Mesodermal cell (in vitro differentiated cells): Measurements from ENCODE around the gene RNF168.
"Not testable (repeated sequence)": the region's sequence is repeated elsewhere in the genome, so short reads cannot be mapped to it uniquely, and the experiment has no call there.

ENCODE experiments used
- H3K27ac ChIP-seq: 2 replicates; pipeline ENCODE4 v1.7.0; 2013; ENCODE audit warnings: mild to moderate bottlenecking, low read depth, low read length, moderate library complexity; ENCODE audit not compliant: severe bottlenecking
- H3K36me3 ChIP-seq: 2 replicates; pipeline ENCODE4 v1.7.1; 2013; ENCODE audit warnings: mild to moderate bottlenecking, low read length, moderate library complexity; ENCODE audit not compliant: control insufficient read depth, insufficient read depth
- H3K4me1 ChIP-seq: one replicate; pipeline ENCODE4 v1.7.1; 2013; ENCODE audit warnings: mild to moderate bottlenecking, low read length; ENCODE audit not compliant: insufficient read depth, control insufficient read depth, poor library complexity, severe bottlenecking
- H3K4me3 ChIP-seq: 2 replicates; pipeline ENCODE4 v1.7.0; 2013; ENCODE audit warnings: low read length, control low read depth, mild to moderate bottlenecking; ENCODE audit not compliant: insufficient read depth, poor library complexity, severe bottlenecking; ENCODE audit errors: extremely low read depth
- H3K9me3 ChIP-seq: 2 replicates; pipeline ENCODE4 v1.7.1; 2013; ENCODE audit warnings: mild to moderate bottlenecking, low read length, moderate library complexity; ENCODE audit not compliant: control insufficient read depth
- WGBS, 2 experiments: methylation state at CpG; one replicate each; pipeline ENCODE4 v1.1.5; 2013; ENCODE audit warnings: missing lambda C conversion rate in 2 of 2; ENCODE audit not compliant: insufficient coverage in 2 of 2; 5-methylcytosine and 5-hydroxymethylcytosine counted together

RNF168 gene

GRCh38 chr3:196533260-196533681 lies 29.7 kb upstream of the RNF168 start:
- no peak overlapping the region for H3K4me3 ChIP-seq
- WGBS, 2 experiments: 9 to 16% methylated on average over 14 of the region's 14 CpGs
- H3K36me3 ChIP-seq: no peaks in the 10 kb centered on the region
- peaks cover 11% of the 10 kb centered on the region for H3K9me3 ChIP-seq
- no peaks in the 10 kb centered on the region for H3K4me1 ChIP-seq
- H3K27ac ChIP-seq: peak overlapping the region; percentile 36

- Histone ChIP-seq H3K36me3 (no peaks in the 10 kb centered on the region), H3K4me1 (no peaks in the 10 kb centered on the region), H3K9me3 (peaks cover 11% of the 10 kb centered on the region), H3K27ac (no peak overlapping the region), H3K4me3 (no peak overlapping the region)
- WGBS, 2 experiments: 95% methylated on average over 4 of the region's 4 CpGs; no CpG with 5 or more reads in 1 of the 2 experiments
These were observed 27.9 kb upstream of the RNF168 start for GRCh38 chr3:196531418-196531817.

GRCh38 chr3:196528639-196529233 lies 25.2 kb upstream of the RNF168 start:
- H3K4me3 ChIP-seq: no peak overlapping the region
- H3K36me3 ChIP-seq: no peaks in the 10 kb centered on the region
- H3K4me1 ChIP-seq: no peaks in the 10 kb centered on the region
- 73 to 77% methylated on average over 48 to 49 of the region's 52 CpGs for WGBS, 2 experiments
- H3K27ac ChIP-seq: no peak overlapping the region
- H3K9me3 ChIP-seq: peaks cover 11% of the 10 kb centered on the region

DNA sequence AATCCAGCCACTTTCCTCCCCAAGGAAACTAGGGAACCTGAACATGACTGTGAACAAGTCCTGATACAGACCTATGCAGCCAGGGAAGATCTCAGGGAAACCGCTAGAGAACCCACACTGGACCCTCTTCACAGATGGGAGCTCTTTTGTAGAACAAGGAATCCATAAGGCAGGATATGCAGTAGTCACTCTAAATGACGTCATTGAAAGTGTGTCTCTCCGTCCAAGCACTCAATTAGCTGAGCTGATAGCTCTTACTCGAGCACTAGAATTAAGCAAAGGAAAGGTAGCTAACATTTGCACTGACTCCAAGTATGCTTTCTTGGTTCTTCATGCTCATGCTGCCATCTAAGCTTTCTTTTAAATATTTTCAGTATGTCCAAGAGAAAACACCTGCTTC lies 21.6 kb upstream of the RNF168 start:
- Histone ChIP-seq H3K4me3 (no peak overlapping the region), H3K4me1 (no peaks in the 10 kb centered on the region), H3K27ac (no peak overlapping the region), H3K9me3 (peaks cover 16% of the 10 kb centered on the region), H3K36me3 (no peaks in the 10 kb centered on the region)
- 88 to 95% methylated on average over 4 of the region's 4 CpGs for WGBS, 2 experiments

GRCh38 chr3:196524527-196524926 lies 21.0 kb upstream of the RNF168 start:
- H3K27ac ChIP-seq: no peak overlapping the region
- H3K4me1 ChIP-seq: no peaks in the 10 kb centered on the region
- WGBS, 2 experiments: 58 to 87% methylated on average over 2 to 3 of the region's 5 CpGs
- H3K36me3 ChIP-seq: no peaks in the 10 kb centered on the region
- H3K4me3 ChIP-seq: no peak overlapping the region
- H3K9me3 ChIP-seq: peaks cover 23% of the 10 kb centered on the region

- Histone ChIP-seq H3K36me3 (no peaks in the 10 kb centered on the region), H3K9me3 (peaks cover 29% of the 10 kb centered on the region), H3K27ac (no peak overlapping the region), H3K4me1 (no peaks in the 10 kb centered on the region), H3K4me3 (no peak overlapping the region)
- 100% methylated on average over 2 to 4 of the region's 4 CpGs for WGBS, 2 experiments
These were observed 20.3 kb upstream of the RNF168 start for GRCh38 chr3:196523841-196524240.

GRCh38 chr3:196521291-196521690 lies 17.7 kb upstream of the RNF168 start:
- not testable (repeated sequence) for H3K27ac ChIP-seq, H3K4me1 ChIP-seq, H3K36me3 ChIP-seq, H3K4me3 ChIP-seq
- H3K9me3 ChIP-seq: peaks cover 46% of the 10 kb centered on the region
- WGBS, 2 experiments: 93 to 98% methylated on average over 7 to 10 of the region's 12 CpGs

- H3K36me3 ChIP-seq: no peaks in the 10 kb centered on the region
- no peak overlapping the region for H3K4me3 ChIP-seq
- WGBS, 2 experiments: 65 to 80% methylated on average over 3 to 5 of the region's 5 CpGs
- H3K4me1 ChIP-seq: no peaks in the 10 kb centered on the region
- H3K27ac ChIP-seq: no peak overlapping the region
- H3K9me3 ChIP-seq: peaks cover 49% of the 10 kb centered on the region
These were observed 16.1 kb upstream of the RNF168 start for GRCh38 chr3:196519718-196520082.

GRCh38 chr3:196518966-196519717 lies 15.6 kb upstream of the RNF168 start:
- Histone ChIP-seq H3K4me1 (no peaks in the 10 kb centered on the region), H3K27ac (no peak overlapping the region), H3K36me3 (no peaks in the 10 kb centered on the region), H3K9me3 (peaks cover 49% of the 10 kb centered on the region), H3K4me3 (no peak overlapping the region)
- 45 to 47% methylated on average over 6 to 7 of the region's 12 CpGs for WGBS, 2 experiments

DNA sequence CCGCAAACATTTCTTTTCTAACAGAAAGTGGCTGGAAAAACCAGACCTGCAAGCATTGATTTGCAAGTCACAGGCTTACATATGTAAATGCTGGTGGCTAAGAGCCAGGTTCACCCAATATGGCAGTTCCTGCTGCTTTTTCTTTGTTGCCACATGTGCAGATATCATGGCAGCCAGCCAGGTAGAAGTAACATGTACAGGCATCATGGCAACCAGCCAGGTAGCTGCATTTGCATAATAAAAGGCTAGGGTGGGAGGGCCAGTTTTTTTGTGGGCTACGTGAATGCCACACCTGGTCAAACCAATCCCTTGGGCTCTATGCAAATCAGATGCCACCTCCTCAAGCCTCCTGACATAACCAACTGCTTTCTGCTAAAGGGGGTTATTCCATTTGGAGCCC lies 14.4 kb upstream of the RNF168 start:
- Histone ChIP-seq H3K4me3 (no peak overlapping the region), H3K36me3 (no peaks in the 10 kb centered on the region), H3K4me1 (peaks cover 4% of the 10 kb centered on the region), H3K9me3 (peaks cover 49% of the 10 kb centered on the region), H3K27ac (no peak overlapping the region)
- WGBS, 2 experiments: 100% methylated on average over 1 of the region's 2 CpGs

- peaks cover 4% of the 10 kb centered on the region for H3K4me1 ChIP-seq
- H3K4me3 ChIP-seq: no peak overlapping the region
- no peaks in the 10 kb centered on the region for H3K36me3 ChIP-seq
- no peak overlapping the region for H3K27ac ChIP-seq
- H3K9me3 ChIP-seq: peaks cover 47% of the 10 kb centered on the region
- no CpG with 5 or more reads among the region's 2 CpGs for WGBS, 2 experiments
These were observed 13.7 kb upstream of the RNF168 start for GRCh38 chr3:196517162-196517800.
